Activated T-cell treated with anti-CD3 and anti-CD28 coated beads for 1 hour (primary cell): ENCODE data around the gene CABCOCO1.

Experiments used
- DNase-seq: peaks from one replicate; pipeline ENCODE4 v3.0.0-alpha.2; 2020; ENCODE audit warnings: low read depth

The CABCOCO1 gene

GRCh38 chr10:61757525-61758397, 95.0 kb downstream of the CABCOCO1 start:
- DNase-seq, result no peak

DNA sequence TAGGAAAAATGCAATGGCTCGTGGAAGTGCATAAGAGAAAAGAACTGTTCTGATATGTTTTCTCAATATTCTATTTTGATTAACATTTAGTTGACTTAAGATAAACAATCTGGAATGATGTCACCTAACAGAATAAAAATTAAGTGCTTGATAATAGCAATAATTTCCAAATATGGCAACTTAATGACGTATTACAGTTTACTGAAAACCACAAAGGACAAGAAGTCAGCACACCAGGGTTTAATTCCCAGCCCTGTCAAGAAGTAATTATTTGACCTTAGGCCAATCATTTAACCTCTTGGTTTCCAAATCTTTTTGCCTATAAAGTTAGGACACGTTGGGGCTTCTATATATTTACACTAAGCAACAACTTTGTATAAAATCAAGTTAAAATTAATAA, 95.7 kb downstream of the CABCOCO1 start:
- DNase-seq, result no peak

DNA sequence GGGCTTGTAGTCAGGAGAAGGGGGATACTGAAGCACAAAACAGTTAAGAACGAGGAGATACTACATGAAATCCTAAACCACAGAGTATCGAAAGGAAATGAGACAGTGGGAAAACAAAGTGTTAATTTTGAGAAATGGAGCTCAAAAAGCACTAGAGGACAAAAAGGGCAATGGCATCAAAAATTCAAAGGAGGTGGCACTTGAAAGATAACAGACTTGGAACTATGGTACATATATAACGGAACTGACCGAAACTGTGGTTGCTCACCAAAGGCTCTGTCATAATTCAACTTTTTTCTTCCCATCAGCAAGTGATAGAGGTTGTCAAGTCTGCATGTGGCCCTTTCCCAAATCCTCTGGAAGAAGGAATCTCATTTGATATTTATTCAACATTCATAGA, 97.0 kb downstream of the CABCOCO1 start:
- DNase-seq, result no peak

DNA sequence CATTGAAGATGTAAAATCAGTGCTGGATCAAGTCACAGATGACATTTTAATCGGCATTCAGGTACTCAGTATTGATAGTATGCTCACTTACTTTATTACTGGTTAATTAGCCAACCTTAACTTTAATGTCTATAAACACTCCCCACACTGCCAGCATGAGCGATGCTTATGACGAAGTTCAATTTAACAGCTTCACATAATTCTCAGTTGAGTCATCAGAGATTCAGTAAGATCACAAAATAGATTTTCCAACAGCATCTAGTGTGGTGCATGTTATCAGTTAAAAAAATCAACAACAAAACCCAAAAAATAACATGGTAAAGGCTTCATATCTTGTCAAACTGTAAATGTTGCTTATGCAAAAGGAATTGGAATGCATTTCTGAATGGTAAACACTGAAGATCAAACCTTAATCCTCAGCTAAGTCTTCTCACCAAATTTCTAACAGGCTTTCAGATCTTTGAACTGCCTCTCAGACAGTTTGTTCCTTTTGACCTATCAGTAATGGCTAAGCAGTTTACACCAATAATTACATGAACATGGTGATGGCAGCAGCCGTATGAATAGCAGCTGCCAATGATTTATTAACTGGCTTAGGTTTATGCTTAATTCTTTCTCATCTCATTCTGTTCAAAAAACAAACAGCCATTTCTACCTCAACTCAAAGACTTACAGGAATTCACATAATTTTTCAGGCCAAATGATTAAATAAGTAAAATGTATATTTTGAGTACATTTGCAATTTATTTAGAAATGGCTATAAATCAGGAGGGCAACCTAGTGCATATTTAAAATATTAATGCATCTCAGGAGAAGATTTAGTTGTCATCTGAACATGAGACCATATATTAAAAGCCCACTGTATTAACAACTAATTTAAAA, 98.5 kb downstream of the CABCOCO1 start:
- no peak for DNase-seq

DNA sequence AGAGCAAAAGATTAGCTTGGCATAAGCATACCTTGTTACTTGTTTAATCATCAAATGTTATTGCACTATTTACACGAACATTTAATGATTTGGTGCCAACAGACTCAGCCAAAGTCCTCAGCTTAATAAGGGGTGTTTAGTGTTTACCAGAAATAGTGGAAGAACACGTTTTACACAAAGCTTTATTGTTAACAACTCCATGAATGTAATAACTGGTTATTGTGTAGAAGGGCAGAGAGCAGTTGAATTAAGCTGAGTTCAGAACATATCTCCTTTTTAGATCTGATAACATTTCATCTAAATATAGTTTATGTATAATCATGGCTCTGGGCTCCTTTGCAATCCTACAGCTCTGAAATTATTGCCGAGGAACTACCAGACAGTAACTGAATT, 99.1 kb downstream of the CABCOCO1 start:
- no peak for DNase-seq

GRCh38 chr10:61763778-61764177, 101.0 kb downstream of the CABCOCO1 start:
- DNase-seq, result no peak

DNA sequence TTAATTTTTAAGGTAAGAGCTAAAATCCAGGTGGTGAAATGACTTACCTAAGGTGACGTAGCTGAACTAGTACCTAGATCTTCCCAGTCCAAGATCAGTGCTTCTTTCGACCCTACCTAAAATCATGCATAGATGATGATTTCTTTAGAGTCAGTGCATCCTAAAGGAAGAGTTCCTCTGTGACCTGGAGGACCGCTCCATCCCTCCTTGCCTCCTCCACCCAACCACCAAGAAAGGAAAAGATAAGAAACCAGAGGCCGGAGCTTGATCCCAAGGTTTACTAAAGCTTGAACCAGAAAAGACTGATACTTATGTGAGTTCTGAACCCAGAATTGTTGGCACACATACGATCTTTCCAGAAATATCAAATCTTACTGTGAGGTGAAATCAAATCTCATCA, 101.8 kb downstream of the CABCOCO1 start:
- no peak for DNase-seq

- DNase-seq, result no peak
These were observed 102.7 kb downstream of the CABCOCO1 start for GRCh38 chr10:61765176-61766087.

- DNase-seq, result no peak
These were observed 104.2 kb downstream of the CABCOCO1 start for GRCh38 chr10:61766927-61767326.

DNA sequence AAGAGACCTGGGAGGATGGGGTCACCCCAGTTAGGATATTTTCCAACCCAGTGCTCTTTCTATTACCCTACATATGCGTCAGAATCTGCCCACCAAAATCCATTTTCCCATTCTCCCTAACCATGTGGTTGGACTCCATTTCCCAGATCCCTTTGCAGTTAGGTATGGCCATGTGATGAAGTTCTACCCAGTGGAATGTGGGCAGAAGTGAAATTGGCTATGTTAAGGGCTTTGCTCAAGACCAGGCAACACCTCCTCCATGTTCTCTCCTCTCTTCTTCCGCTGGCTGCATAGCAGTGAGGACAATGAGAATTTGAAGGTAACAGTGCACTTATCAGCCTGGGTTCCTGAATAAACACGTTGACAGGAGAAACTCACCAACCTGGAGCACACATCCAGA, 111.3 kb downstream of the CABCOCO1 start:
- DNase-seq, result no peak

GRCh38 chr10:61775111-61775510, 112.4 kb downstream of the CABCOCO1 start:
- no peak for DNase-seq

DNA sequence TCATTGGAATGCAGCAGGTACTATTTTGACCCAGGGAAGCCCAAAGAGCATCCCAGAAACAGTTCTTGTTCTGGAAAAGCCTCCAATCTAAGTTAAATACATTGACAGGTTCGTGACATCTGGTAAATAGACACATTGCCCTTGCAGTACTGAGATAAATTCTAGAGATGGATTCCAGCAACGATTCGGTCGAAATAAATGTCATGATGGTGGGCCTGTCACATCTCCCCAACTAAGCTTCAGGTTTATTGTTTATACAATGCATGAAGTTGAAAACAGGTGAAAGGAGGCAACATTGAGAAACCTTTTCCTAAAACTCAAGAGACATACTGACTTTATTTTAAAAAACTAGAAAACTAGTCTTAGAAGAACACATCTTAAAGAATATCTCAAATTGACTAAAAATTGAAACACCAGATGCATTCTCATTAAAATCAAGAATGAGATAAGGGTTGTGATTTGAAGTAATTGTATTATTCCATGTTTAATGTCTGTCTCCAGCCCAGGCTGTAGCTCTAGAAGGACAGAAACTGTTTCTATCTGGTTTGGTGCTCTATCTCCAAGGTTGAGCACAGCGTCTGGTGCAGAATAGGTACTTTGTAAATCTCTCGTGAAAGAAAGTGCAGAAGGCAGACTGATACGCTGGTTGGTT, 114.0 kb downstream of the CABCOCO1 start:
- DNase-seq, result no peak

DNA sequence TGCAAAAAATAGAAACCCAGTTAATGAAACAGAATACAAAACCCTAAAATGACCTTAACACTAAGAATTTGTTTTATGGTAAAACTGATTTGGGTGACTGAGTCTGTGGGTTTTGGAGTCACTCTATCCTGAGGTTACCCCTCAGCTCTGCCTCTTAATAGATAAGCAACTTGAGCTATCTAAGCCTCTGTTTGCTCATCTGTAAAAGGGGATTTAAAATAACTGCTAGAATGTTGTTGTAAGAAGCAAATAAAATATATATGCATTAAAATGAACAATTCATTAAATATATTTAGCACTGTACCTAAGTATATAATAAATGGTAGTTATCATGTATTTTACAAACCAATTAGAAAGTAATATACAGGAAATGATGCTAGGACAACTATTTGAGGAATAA, 115.4 kb downstream of the CABCOCO1 start:
- no peak for DNase-seq

- DNase-seq, result no peak
These were observed 116.5 kb downstream of the CABCOCO1 start for GRCh38 chr10:61779276-61779675.

DNA sequence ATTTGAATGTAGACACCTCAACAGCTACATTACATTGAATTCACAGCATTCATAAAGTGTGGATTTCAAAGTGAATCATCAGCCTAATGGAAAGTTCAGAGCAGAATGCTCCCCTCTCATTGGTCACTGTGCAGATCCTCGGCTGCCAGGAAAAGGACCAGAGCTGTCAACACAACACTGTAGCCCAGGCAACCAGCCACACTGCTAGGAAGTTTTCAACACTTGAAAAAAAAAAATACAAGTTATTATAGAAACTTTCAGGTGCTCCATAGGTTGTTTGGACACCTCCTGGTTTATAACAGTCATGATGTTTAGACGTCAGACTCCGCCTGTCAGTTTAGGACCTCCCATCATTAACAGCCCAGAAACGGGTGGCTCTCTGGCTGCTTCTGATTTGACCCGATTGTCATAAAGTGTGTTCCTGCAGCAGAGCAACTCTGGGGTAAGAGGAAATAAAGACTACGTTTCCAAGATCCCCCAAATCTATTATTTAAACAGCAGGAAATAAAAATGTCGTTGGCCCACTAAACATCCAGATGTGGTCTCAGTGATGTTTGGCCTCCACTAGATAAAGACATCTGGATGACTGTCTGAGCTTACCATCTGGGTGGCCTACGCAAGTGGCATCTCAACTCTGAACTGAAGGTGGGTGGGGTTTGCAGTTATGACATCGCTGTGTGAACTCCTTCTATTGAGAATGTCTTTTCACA, 117.4 kb downstream of the CABCOCO1 start:
- no peak for DNase-seq

GRCh38 chr10:61780732-61781131, 118.0 kb downstream of the CABCOCO1 start:
- no peak for DNase-seq

DNA sequence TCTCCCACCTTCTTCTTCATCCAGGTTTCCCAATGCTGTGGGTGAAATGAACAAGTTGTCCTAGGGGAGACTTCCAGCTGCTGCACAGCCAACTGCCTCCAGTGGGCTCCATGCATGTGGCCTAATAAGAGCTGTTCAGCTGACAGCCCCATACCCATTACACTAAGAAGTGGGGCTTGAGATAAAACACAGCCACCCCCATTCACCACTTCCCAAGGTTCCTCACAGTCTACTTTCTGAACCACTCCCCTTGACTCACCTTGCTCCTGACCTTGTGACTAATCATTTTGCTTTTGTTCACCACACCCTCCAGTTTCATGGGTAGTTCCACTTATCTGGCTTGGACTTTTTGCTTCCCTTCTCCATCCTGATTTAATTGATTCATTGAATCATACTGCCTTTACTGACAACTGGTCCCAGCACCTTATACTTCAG, 119.3 kb downstream of the CABCOCO1 start:
- DNase-seq, result no peak

DNA sequence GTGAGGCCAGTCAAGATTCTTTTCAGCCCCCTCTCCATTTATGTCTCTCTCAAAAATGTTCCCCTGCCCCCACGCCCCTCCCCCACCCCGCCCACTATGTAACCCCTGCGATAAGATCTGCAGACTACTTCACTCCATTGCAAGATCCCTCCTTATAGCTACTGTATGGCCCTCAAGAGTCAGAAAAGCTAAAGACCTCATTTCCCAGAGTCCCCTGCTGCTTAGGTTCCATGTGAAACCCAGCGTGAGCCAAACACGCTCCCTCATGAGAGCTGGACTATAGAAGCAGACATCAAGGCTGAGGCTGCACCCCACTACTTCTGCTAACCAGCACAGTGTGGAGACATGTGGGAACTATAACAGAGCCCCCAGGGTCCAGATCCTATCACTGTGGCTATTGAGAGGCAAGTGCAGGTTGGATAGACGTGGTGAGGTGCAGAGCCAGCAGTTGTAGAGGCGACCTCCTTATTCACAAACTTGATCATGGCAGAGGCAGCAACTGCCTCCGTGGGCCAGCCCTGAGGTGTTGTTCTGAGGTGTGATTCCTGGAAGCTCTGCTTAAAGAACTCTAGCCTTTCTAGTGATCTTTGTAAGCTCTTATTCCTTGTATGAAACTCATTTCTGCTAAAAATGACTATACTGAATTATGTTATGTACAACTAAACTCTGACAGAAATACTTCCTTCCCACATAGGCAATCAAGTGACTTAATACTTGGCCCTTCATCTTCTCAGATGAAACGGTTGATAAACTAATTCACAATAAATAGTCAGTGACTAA, 121.8 kb downstream of the CABCOCO1 start:
- DNase-seq, result no peak

DNA sequence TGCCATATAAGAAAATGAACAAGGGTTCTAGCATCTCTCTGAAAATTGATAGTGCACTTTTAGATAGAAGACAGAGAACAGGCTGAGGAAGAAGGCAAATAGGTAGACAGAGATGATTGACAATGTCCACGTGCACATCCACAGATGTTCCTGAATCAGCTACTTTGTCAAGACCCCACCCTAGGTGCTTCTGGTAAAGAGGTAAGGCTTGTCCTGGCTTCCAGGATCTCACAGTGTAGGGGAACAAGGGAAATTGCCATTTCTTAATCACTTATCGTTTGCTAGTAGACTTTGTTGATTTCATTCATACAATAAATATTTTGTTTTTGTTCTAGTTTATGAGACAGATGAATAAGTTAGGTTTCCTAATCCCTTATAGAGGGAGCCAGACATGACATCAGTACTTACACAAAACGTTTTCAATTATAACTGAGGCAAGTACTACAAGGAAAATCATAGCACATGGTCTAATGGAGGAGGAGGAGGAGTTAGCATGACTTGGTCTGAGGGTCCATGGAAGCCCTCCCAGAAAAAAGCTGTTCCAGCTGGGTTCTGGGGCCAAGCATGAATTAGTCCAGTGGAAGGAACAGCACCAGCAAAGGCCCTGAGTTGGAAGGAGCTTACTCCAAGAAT, 122.9 kb downstream of the CABCOCO1 start:
- no peak for DNase-seq

- DNase-seq, result no peak
These were observed 124.0 kb downstream of the CABCOCO1 start for GRCh38 chr10:61786728-61787127.
